Activated naive CD4-positive, alpha-beta T cell treated with anti-CD3 and anti-CD28 coated beads for 36 hours (primary cell): ENCODE measurements around the gene SMAD6. TPM values are rescaled to one million over a fixed set of nuclear protein-coding genes. Genes with fewer than 3 reads are reported as not detected.

ENCODE experiments used
- CTCF ChIA-PET: fragments of 350-600 bp; sonication (Branson Sonifier 250); formaldehyde crosslinking; loops from one replicate; lab custom pipeline; 2021; ENCODE audit warnings: antibody characterized with exemption; lab: Charles Lee
- DNase-seq: peaks from one replicate; pipeline ENCODE4 v3.0.0-alpha.2; 2020
- H3K27ac Mint-ChIP-seq: one replicate; pipeline ENCODE4 v1.8.0; 2021; ENCODE audit warnings: mild to moderate bottlenecking, mixed read lengths
- H3K27me3 Mint-ChIP-seq: one replicate; pipeline ENCODE4 v1.8.0; 2021; ENCODE audit warnings: low read depth, mixed read lengths
- H3K36me3 Mint-ChIP-seq: one replicate; pipeline ENCODE4 v1.8.0; 2021; ENCODE audit warnings: low read depth, mixed read lengths
- H3K4me1 Mint-ChIP-seq: one replicate; pipeline ENCODE4 v1.8.0; 2021; ENCODE audit warnings: low read depth, mixed read lengths
- H3K4me3 Mint-ChIP-seq: one replicate; pipeline ENCODE4 v1.8.0; 2021; ENCODE audit warnings: mild to moderate bottlenecking, moderate library complexity, mixed read lengths
- H3K9me3 Mint-ChIP-seq: one replicate; pipeline ENCODE4 v1.8.0; 2021; ENCODE audit warnings: mixed read lengths
- intact Hi-C: fragments of 100-400 bp; cut with micrococcal nuclease; formaldehyde crosslinking; loops from one replicate; pipeline ENCODE4 v1.15.1; 2023
- total RNA-seq, 2 experiments: library from RNA; stranded (reverse); gene quantifications; one replicate each; pipeline ENCODE4 v1.2.3, GENCODE V29; 2021

Gene SMAD6
- total RNA-seq, 2 experiments from 2014 or later, result 0.05 TPM; not detected in 1

DNA sequence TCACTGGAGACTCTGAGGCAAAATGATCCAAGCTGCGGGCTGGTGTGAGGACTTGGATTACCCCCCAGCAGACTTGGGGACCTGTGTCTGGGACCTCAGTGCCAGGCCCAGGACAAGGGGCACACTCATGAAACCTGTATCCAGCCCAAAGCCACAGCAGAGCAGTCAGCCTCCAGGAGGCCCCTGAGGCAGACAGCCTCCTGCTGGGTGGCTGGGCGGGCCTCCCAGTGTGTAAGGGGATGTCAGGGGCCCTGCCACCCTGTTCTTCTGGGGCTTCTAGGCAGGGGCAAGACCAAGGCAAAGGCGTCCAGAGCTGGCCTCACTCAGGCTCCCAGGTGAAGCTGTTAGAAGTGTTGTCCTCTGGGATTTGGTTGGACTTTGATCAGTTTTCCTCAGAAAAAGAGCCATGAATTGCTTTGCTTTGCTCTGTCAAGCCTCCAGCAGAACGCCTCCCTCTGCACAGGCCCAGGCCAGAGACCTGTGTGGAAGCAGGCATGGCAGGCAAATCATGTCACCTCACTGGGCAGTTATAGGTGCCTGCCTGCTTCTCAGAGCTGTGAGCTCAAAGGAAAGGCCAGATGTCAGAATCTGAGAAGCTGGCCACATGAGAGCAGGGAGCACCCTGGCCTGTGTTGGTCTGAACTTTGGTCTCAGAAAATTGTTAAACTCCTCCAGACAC is 77.4 kb downstream of the SMAD6 start:
- H3K27ac Mint-ChIP-seq, result no peak overlapping the region
- no peaks in the 10 kb centered on the region for H3K27me3 Mint-ChIP-seq
- H3K4me1 Mint-ChIP-seq, result no peaks in the 10 kb centered on the region
- intact Hi-C loops, result no loop called here
- no peak for DNase-seq
- CTCF ChIA-PET, result no interaction called here
- H3K36me3 Mint-ChIP-seq, result no peaks in the 10 kb centered on the region
- no peaks in the 10 kb centered on the region for H3K9me3 Mint-ChIP-seq
- H3K4me3 Mint-ChIP-seq, result no peak overlapping the region

DNA sequence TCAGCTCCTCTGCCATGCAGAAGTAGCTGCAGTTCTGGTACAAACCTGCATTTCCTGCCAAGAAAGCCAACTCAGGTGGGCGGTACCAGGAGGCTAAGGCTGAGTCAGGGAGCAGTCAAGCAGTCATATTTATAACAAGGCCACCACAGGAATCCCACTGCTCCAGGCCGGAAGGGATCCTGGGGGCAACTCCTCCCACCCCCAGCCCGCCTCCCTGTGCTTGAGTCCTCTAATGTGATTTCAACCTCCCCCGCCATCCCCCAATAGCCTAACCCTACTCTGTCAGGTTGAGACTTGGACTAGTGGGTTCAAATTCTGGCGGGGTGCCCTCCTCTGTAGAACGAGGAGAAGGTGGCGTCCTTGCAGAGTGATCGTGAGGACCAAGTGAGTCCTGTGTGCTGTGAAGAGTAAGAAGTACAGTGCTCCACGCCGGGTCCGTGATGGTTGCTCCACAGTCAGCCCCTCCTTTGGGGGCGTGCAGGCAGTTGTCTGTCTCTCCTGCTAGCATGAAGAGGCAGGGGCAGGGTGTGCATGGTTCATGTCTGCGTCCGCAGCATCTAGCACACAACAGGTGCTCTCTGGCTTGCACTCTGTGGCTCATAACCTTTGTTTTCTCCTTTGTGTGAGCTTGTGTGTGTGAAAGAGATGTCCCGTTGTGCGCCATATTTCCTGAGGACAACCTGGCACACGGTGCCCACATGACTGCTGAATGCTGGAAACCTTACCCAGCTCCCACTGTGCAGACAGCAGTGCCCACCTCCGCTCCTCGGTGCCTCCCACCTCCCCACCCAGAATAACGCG is 78.3 kb downstream of the SMAD6 start:
- no peaks in the 10 kb centered on the region for H3K36me3 Mint-ChIP-seq
- intact Hi-C loops, result no loop called here
- no peaks in the 10 kb centered on the region for H3K4me1 Mint-ChIP-seq
- H3K27me3 Mint-ChIP-seq, result no peaks in the 10 kb centered on the region
- CTCF ChIA-PET, result no interaction called here
- no peaks in the 10 kb centered on the region for H3K9me3 Mint-ChIP-seq
- DNase-seq, result no peak
- no peak overlapping the region for H3K4me3 Mint-ChIP-seq
- no peak overlapping the region for H3K27ac Mint-ChIP-seq

DNA sequence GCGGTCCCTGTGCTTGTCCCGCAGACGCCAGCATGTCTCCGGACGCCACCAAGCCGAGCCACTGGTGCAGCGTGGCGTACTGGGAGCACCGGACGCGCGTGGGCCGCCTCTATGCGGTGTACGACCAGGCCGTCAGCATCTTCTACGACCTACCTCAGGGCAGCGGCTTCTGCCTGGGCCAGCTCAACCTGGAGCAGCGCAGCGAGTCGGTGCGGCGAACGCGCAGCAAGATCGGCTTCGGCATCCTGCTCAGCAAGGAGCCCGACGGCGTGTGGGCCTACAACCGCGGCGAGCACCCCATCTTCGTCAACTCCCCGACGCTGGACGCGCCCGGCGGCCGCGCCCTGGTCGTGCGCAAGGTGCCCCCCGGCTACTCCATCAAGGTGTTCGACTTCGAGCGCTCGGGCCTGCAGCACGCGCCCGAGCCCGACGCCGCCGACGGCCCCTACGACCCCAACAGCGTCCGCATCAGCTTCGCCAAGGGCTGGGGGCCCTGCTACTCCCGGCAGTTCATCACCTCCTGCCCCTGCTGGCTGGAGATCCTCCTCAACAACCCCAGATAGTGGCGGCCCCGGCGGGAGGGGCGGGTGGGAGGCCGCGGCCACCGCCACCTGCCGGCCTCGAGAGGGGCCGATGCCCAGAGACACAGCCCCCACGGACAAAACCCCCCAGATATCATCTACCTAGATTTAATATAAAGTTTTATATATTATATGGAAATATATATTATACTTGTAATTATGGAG is 79.1 kb downstream of the SMAD6 start:
- Mint-ChIP-seq H3K36me3 (no peaks in the 10 kb centered on the region), H3K27me3 (no peaks in the 10 kb centered on the region), H3K4me3 (no peak overlapping the region), H3K4me1 (no peaks in the 10 kb centered on the region), H3K27ac (no peak overlapping the region), H3K9me3 (no peaks in the 10 kb centered on the region)
- intact Hi-C loops, result no loop called here
- CTCF ChIA-PET, result no interaction called here
- no peak for DNase-seq

DNA sequence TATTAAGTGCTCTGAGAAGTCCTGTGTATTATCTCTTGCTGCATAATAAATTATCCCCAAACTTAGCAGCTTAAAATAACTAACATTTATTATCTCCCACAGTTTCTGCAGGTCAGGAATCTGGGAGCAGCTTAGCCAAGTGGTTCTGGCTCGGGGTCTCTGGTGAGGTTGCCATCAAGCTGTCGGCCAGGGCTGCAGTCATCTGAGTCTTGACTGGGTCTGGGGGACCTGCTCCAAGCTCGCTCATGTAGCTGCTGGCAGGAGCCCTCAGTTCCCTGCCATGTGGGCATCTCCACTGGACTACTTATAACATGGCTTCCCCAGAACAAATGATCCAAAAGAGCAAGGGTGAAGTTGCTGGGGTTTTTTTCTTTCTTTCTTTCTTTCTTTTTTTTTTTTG is 80.7 kb downstream of the SMAD6 start:
- no peaks in the 10 kb centered on the region for H3K36me3 Mint-ChIP-seq
- no peaks in the 10 kb centered on the region for H3K9me3 Mint-ChIP-seq
- H3K27me3 Mint-ChIP-seq, result no peaks in the 10 kb centered on the region
- intact Hi-C loops, result no loop called here
- CTCF ChIA-PET, result interaction anchor here (0.8 to 1.0 kb wide), 2 partner anchors 69 to 180 kb away, joined by 3 to 4 read pairs; no protein-coding TSS in a partner anchor
- no peak for DNase-seq
- H3K4me1 Mint-ChIP-seq, result no peaks in the 10 kb centered on the region
- no peak overlapping the region for H3K4me3 Mint-ChIP-seq
- H3K27ac Mint-ChIP-seq, result no peak overlapping the region

DNA sequence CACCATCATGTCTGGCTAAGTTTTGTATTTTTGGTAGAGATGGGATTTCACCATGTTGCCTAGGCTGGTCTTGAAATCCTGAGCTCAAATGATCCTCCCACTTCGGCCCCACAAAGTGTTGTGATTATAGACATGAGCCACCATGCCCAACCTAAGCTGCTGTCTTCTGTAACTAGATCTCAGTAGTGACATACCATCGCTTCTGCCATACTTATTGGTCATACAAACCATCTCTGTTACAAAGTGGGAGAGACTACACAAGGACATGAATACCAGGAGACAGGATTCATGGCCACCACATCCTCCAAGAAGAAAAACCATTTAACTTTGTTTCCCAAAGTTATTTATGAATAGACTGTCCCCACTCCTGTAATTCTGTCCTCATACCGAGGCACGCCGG is 81.3 kb downstream of the SMAD6 start:
- Mint-ChIP-seq H3K9me3 (no peaks in the 10 kb centered on the region), H3K4me3 (no peak overlapping the region), H3K4me1 (no peaks in the 10 kb centered on the region), H3K27me3 (no peaks in the 10 kb centered on the region), H3K36me3 (no peaks in the 10 kb centered on the region), H3K27ac (no peak overlapping the region)
- intact Hi-C loops, result no loop called here
- DNase-seq, result no peak
- CTCF ChIA-PET, result no interaction called here

DNA sequence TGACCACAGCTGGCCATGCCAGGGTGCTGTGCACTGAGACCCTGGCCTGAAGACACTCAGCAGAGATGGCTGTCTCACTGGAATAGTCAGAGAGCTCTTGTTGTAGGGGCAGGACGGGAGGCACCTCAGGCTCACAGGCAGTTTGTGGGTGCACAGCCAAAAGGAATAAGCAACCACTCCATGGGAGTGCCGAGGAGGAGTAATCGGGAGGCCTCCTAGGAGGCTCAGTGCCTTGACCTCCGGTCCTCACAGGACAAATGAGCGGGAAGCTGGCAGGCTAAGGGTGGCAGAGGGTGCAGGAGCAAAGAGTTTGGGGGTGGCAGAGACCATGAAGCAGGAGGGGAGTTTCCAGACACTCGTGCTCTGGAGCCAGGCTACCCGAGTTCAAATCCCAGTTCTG is 81.7 kb downstream of the SMAD6 start:
- DNase-seq, result no peak
- no peaks in the 10 kb centered on the region for H3K27me3 Mint-ChIP-seq
- CTCF ChIA-PET, result no interaction called here
- intact Hi-C loops, result no loop called here
- H3K27ac Mint-ChIP-seq, result no peak overlapping the region
- no peaks in the 10 kb centered on the region for H3K4me1 Mint-ChIP-seq
- no peaks in the 10 kb centered on the region for H3K9me3 Mint-ChIP-seq
- H3K4me3 Mint-ChIP-seq, result no peak overlapping the region
- no peaks in the 10 kb centered on the region for H3K36me3 Mint-ChIP-seq

DNA sequence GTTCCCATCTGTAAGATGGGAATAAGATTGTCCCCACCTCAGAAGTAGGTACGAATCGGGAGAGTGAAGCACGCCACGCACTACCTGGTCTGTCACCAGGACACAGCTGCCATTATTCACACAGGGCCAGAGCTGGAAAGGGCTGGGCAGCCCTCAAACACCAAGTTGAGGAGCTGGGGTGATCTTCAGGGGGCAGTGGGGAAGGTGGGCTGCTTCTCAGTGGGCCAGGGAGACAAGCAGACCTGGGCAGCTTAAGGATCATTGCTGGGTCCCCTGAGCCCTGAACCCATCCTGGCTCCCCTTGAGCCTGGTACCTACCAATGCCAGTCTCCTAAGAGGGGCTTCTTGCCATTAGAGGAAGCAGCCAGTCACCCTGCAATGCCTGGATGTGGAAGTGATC is 82.1 kb downstream of the SMAD6 start:
- Mint-ChIP-seq H3K27me3 (no peaks in the 10 kb centered on the region), H3K4me3 (no peak overlapping the region), H3K36me3 (no peaks in the 10 kb centered on the region), H3K9me3 (no peaks in the 10 kb centered on the region), H3K27ac (no peak overlapping the region), H3K4me1 (no peaks in the 10 kb centered on the region)
- intact Hi-C loops, result no loop called here
- no peak for DNase-seq
- CTCF ChIA-PET, result no interaction called here

DNA sequence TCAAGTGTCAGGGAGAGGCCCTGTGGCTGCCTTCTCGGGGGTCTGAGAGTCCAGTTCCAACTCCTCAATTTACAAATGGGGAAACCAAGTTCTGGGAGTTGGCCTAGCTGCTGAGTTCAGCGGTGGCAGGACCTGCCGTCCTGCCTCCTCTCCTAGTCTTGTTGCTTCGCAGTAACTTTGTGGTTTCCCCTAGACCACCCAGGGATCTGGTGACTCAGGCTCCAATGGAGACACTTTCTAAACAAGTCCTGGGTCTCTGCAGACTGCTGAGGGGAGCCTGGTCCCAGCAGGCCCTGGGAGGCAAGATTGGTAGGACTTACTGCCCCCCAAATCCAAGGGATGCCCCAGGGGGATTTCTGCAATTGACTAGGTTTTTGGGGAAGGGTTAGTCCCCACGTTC is 83.6 kb downstream of the SMAD6 start:
- intact Hi-C loops, result no loop called here
- H3K27me3 Mint-ChIP-seq, result no peaks in the 10 kb centered on the region
- no peak overlapping the region for H3K27ac Mint-ChIP-seq
- H3K4me1 Mint-ChIP-seq, result no peaks in the 10 kb centered on the region
- H3K4me3 Mint-ChIP-seq, result no peak overlapping the region
- CTCF ChIA-PET, result no interaction called here
- DNase-seq, result no peak
- no peaks in the 10 kb centered on the region for H3K9me3 Mint-ChIP-seq
- no peaks in the 10 kb centered on the region for H3K36me3 Mint-ChIP-seq

DNA sequence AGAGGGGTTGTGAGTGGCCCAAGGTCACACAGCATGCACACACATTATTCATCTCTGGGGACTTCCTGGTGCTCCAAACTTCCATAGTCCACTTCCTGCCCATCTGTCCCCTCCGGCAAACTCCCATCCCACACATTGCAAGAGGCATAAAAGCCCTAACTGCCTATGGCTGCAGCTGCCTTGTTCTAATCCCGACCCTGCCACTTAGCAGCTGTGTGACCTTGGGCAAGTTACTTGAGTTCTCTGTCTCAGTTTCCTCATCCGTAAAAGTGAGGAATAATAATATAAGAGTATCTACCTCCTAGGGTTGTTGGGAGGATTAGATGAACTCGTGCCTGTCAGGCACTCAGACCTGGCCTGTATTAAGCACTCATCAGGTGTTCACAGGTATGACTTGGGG is 84.2 kb downstream of the SMAD6 start:
- no peak overlapping the region for H3K27ac Mint-ChIP-seq
- no peaks in the 10 kb centered on the region for H3K27me3 Mint-ChIP-seq
- CTCF ChIA-PET, result no interaction called here
- H3K4me3 Mint-ChIP-seq, result no peak overlapping the region
- intact Hi-C loops, result no loop called here
- no peaks in the 10 kb centered on the region for H3K9me3 Mint-ChIP-seq
- no peaks in the 10 kb centered on the region for H3K36me3 Mint-ChIP-seq
- no peaks in the 10 kb centered on the region for H3K4me1 Mint-ChIP-seq
- no peak for DNase-seq

DNA sequence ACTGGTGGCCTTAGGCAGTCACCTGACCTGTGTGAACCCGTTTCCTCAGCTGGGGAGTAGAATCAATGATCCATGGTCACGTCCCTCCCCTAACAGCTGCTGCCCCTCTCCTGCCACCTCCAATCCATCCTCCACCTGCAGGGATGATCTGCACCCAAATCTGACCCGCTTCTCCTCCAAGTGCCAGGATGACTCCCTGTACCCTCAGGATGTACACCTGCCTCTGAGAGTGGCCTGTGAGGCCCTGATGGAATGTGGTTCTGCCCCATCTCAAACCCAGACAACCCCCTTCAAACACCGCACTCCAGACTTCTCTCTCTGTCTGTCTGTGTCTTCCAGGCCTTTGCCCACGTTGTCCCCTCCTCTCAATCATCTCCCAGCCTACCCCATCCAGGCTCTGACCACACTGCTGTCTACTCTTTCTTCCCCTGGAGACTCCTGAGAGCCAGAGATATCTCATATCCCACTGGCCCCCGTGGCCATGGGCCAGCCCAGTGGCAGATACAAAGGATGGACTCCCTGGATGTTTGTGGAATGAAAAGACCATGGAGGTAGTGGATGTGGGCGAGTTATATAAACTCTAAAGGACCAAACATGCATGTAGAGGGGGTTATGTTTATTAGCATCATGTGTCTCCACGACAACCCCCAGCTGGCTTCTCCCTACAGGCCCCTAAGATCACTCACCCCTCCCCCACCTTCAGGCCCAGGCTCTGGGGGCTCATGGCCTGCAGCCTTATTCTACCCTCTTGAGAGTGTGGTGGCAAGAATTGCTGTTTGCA is 84.9 kb downstream of the SMAD6 start:
- CTCF ChIA-PET, result no interaction called here
- no peaks in the 10 kb centered on the region for H3K4me1 Mint-ChIP-seq

DNA sequence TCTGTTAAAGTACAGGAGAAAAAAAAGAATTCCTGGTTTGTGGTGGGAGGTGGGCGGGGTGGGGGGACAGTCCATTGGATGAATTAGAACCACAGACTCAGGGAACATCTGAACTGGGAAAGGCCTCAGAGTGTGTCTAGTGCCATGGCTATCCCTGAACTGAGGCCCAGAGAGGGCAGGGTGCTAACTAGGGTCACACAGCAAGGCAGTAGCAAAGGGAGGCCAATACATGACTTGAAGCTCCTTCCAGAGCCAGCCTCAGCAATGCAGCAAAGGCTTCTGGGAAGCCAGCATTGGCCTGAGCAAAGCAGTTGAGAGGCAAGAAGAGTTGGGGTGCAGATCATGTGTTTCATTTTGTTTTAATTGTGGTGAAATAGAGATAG is 85.4 kb downstream of the SMAD6 start:
- intact Hi-C loops, result no loop called here
- CTCF ChIA-PET, result no interaction called here
- Mint-ChIP-seq H3K4me3 (no peak overlapping the region), H3K36me3 (no peaks in the 10 kb centered on the region), H3K4me1 (no peaks in the 10 kb centered on the region), H3K9me3 (no peaks in the 10 kb centered on the region), H3K27ac (no peak overlapping the region), H3K27me3 (no peaks in the 10 kb centered on the region)
- no peak for DNase-seq

More for the DNA sequence above, 84.9 kb downstream of the SMAD6 start:
- Mint-ChIP-seq H3K36me3 (no peaks in the 10 kb centered on the region), H3K27me3 (no peaks in the 10 kb centered on the region), H3K4me3 (no peak overlapping the region), H3K9me3 (no peaks in the 10 kb centered on the region), H3K27ac (no peak overlapping the region)
- intact Hi-C loops, result no loop called here
- DNase-seq, result no peak

DNA sequence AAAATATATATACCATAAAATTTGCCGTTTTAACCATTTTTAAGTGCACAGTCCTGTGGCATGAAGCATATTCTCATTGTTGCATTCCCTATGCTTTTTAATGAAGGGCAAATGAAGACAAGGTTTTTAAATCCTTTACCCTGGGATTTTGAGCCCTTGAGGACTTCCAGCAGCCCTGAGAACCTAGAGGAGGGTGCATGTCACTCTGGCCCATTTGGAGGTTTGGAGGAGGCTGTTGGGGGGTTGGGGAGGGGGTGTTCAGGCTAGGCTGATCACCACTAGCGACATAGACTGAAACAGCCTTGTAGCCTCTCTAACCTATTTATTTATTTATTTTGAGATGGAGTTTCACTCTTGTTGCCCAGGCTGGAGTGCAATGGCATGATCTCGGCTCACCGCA is 86.0 kb downstream of the SMAD6 start:
- Mint-ChIP-seq H3K27ac (no peak overlapping the region), H3K36me3 (no peaks in the 10 kb centered on the region), H3K27me3 (no peaks in the 10 kb centered on the region), H3K9me3 (no peaks in the 10 kb centered on the region), H3K4me3 (no peak overlapping the region), H3K4me1 (no peaks in the 10 kb centered on the region)
- no peak for DNase-seq
- intact Hi-C loops, result no loop called here
- CTCF ChIA-PET, result no interaction called here
